Left colon (tissue), 2 donors: ENCODE results near the gene FGFRL1. TPM values are rescaled to one million over a fixed set of nuclear protein-coding genes. Genes with fewer than 3 reads are reported as not detected.

Source experiments
- total RNA-seq, 2 donors: library from RNA; stranded (reverse); fragmentation: NEBNext Ultra II Directional; extraction: Animal tissue kit (Norgen Biotek cat#: 25700); gene quantifications; one replicate each; pipeline ENCODE4 v1.2.1, GENCODE V29; 2021
- donor health status: DM: no; HTN: no; CAD: no.
- donor health status: DM: yes; HTN: yes; CAD: no.

FGFRL1 gene
- total RNA-seq, 2 donors from 2014 or later, result 17.0 to 17.2 TPM

Other genes starting within 250 kb of the FGFRL1 start
- gene CPLX1, start 185.5 kb upstream of the FGFRL1 start, total RNA-seq, result 1 to 10 TPM; 2.7 to 3.5 TPM
- gene GAK, start 79.3 kb upstream of the FGFRL1 start, total RNA-seq, result 100 to 1,000 TPM; 197 to 265 TPM
- gene TMEM175, start 79.2 kb upstream of the FGFRL1 start, total RNA-seq, result 10 to 100 TPM; 21.4 to 28.6 TPM
- gene DGKQ, start 38.1 kb upstream of the FGFRL1 start, total RNA-seq, result 10 to 100 TPM; 47.8 to 49.6 TPM
- gene IDUA, start 24.6 kb upstream of the FGFRL1 start, total RNA-seq, result 10 to 100 TPM; 28.7 to 40.9 TPM
- gene SLC26A1, start 18.2 kb upstream of the FGFRL1 start, total RNA-seq, result 1 to 10 TPM; 1.6 to 2.0 TPM
- gene RNF212, start 101.9 kb downstream of the FGFRL1 start, total RNA-seq, result 1 to 10 TPM; 1.6 to 2.9 TPM
- gene SPON2, start 161.0 kb downstream of the FGFRL1 start, total RNA-seq, result 10 to 100 TPM; 26.6 to 34.3 TPM
- gene CTBP1, start 237.5 kb downstream of the FGFRL1 start, total RNA-seq, result 100 to 1,000 TPM; 156 to 180 TPM